Fibroblast of lung (primary cell): ENCODE measurements around the gene ALG13. TPM values are rescaled to one million over a fixed set of nuclear protein-coding genes. Genes with fewer than 3 reads are reported as not detected.

Source experiments
- DNase-seq, 2 donors: peaks; one replicate each; pipeline versions ENCODE4 v3.0.0 to v3.0.0-alpha.2; 2010; ENCODE audit warnings: low read depth in 2 of 2
- H2AFZ ChIP-seq: 2 replicates; pipeline ENCODE4 v1.5.1; 2012; ENCODE audit warnings: low read length, control low read depth, inconsistent platforms
- H3K27ac ChIP-seq: 2 replicates; pipeline ENCODE4 v1.5.1; 2011; ENCODE audit warnings: low read length, control low read depth; ENCODE audit not compliant: insufficient read depth
- H3K27me3 ChIP-seq: 2 replicates; pipeline ENCODE4 v1.5.1; 2011; ENCODE audit warnings: mild to moderate bottlenecking, low read length; ENCODE audit not compliant: control insufficient read depth, insufficient read depth
- H3K36me3 ChIP-seq: 2 replicates; pipeline ENCODE4 v1.5.1; 2011; ENCODE audit warnings: low read length; ENCODE audit not compliant: control insufficient read depth, insufficient read depth
- H3K4me1 ChIP-seq: 2 replicates; pipeline ENCODE4 v1.5.1; 2011; ENCODE audit warnings: low read length; ENCODE audit not compliant: control insufficient read depth, insufficient read depth; ENCODE audit errors: extremely low read depth
- H3K4me2 ChIP-seq: 2 replicates; pipeline ENCODE4 v1.5.1; 2011; ENCODE audit warnings: low read length, control low read depth; ENCODE audit not compliant: insufficient read depth; ENCODE audit errors: extremely low read depth
- H3K4me3 ChIP-seq, 4 experiments: fragments of 200-600 bp in 1 of 4; sonication (generic) in 1 of 4; replicated peaks in 1 of 4; 2 replicates each; pipeline ENCODE4 v1.5.1; 2011 to 2016; ENCODE audit warnings: low read length in 4 of 4, low read depth in 3 of 4, mild to moderate bottlenecking in 3 of 4, control low read depth in 2 of 4, inconsistent platforms in 1 of 4, mixed read lengths in 1 of 4; ENCODE audit not compliant: insufficient read depth in 1 of 4; ENCODE audit errors: control extremely low read depth in 1 of 4
- H3K79me2 ChIP-seq: 2 replicates; pipeline ENCODE4 v1.5.1; 2012; ENCODE audit warnings: mild to moderate bottlenecking, low read length, inconsistent platforms; ENCODE audit not compliant: control insufficient read depth, insufficient read depth
- H3K9ac ChIP-seq: 2 replicates; pipeline ENCODE4 v1.5.1; 2011; ENCODE audit warnings: mild to moderate bottlenecking, low read length, control low read depth; ENCODE audit not compliant: insufficient read depth
- H3K9me3 ChIP-seq: 2 replicates; pipeline ENCODE4 v1.5.1; 2012; ENCODE audit warnings: low read depth, low read length; ENCODE audit not compliant: control insufficient read depth, insufficient read depth
- H4K20me1 ChIP-seq: 2 replicates; pipeline ENCODE4 v1.5.1; 2011; ENCODE audit warnings: low read length; ENCODE audit not compliant: control insufficient read depth, insufficient read depth; ENCODE audit errors: extremely low read depth
- EZH2 ChIP-seq: IDR thresholded peaks from 2 replicates; pipeline ENCODE4 v1.5.1; 2012; ENCODE audit warnings: low read length, control low read depth, mild to moderate bottlenecking; ENCODE audit errors: missing control alignments
- polyA plus RNA-seq, 2 donors: library from polyadenylated mRNA; depleted of rRNA in 1 of 2; stranded (reverse) in 1 of 2; unstranded in 1 of 2; fragments of >200 nt; gene quantifications; 2 replicates each; pipeline ENCODE4 v1.2.1, GENCODE V29; 2011 to 2012; ENCODE audit warnings: missing spikeins in 1 of 2
- total RNA-seq: library from RNA; depleted of rRNA; stranded (reverse); fragments of >200 nt; gene quantifications from 2 replicates; pipeline ENCODE4 v1.2.1, GENCODE V29; 2014
- TF ChIP-seq, protein P1 (sequence below), 2 donors: IDR thresholded peaks in 1 of 2; conservative IDR thresholded peaks in 1 of 2; 1 replicate in 1 of 2; 2 replicates in 1 of 2; pipeline ENCODE4 v1.5.1; 2011 to 2012; ENCODE audit warnings: low read length in 2 of 2, control low read depth in 1 of 2, inconsistent platforms in 1 of 2, low read depth in 1 of 2, mild to moderate bottlenecking in 1 of 2

The ALG13 gene
- total and polyA plus RNA-seq, 2 donors (not counting 1 experiment from before 2014, with no cell fraction given), result 56.1 to 67.3 TPM

DNA sequence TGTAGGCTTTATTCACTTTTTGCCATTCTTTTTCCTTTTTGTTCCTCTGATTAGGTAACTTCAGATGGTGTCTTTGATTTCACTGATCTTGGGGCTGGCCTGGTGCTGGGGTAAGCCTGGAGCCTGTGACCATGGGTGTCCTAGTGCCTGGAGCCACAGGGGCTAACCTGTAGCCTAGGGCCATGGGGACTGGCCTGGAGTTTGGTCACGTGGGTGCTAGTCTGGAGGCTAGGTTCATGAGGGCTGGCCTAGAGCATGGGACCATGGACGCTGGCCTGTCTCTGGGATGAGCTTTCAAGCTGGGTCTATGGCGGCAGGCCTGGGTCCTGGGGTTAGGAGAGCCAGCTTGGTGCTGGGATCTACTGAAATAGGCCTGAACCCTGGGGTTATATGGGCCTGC is 32.2 kb upstream of the ALG13 start:
- H3K4me1 ChIP-seq, result no peaks in the 10 kb centered on the region
- no peak overlapping the region for H3K9ac ChIP-seq
- H3K79me2 ChIP-seq, result no peaks in the 10 kb centered on the region
- no peaks in the 10 kb centered on the region for H4K20me1 ChIP-seq
- no peak overlapping the region for H2AFZ ChIP-seq
- no peaks in the 10 kb centered on the region for H3K9me3 ChIP-seq
- DNase-seq, result no peak
- TF ChIP-seq, protein P1, sequence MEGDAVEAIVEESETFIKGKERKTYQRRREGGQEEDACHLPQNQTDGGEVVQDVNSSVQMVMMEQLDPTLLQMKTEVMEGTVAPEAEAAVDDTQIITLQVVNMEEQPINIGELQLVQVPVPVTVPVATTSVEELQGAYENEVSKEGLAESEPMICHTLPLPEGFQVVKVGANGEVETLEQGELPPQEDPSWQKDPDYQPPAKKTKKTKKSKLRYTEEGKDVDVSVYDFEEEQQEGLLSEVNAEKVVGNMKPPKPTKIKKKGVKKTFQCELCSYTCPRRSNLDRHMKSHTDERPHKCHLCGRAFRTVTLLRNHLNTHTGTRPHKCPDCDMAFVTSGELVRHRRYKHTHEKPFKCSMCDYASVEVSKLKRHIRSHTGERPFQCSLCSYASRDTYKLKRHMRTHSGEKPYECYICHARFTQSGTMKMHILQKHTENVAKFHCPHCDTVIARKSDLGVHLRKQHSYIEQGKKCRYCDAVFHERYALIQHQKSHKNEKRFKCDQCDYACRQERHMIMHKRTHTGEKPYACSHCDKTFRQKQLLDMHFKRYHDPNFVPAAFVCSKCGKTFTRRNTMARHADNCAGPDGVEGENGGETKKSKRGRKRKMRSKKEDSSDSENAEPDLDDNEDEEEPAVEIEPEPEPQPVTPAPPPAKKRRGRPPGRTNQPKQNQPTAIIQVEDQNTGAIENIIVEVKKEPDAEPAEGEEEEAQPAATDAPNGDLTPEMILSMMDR (conservative IDR thresholded peaks at IDR 0.05 in 1 of 2, IDR thresholded peaks at IDR 0.05 in 1 of 2; ENCODE audit: low read depth in 1 of 2, low read length in 2 of 2), result no peak
- TF ChIP-seq EZH2, result no peak
- H3K27me3 ChIP-seq, result no peaks in the 10 kb centered on the region
- no peak overlapping the region for H3K4me3 ChIP-seq
- no peak overlapping the region for H3K27ac ChIP-seq
- no peaks in the 10 kb centered on the region for H3K36me3 ChIP-seq
- H3K4me2 ChIP-seq, result no peak overlapping the region

DNA sequence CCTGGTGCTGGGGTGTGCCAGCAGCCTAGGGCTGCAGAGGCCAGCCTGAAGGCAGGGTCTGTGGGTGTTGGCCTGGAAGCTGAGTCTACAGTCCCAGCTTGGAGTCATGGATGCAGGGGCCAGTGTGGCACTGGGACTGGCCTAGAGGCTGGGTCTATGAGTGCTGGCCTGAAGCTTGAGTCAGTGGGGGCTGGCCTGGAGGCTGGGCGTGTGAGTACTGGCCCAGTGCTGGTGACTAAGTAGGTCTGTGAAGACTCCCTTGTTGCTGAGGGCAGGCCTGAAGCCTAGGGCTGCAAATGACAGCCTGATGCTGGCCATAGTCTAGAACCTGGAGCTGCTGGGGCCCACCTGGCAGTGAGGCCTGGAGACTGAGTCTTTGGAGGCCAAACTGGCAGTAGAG is 31.3 kb upstream of the ALG13 start:
- Histone ChIP-seq H3K36me3 (no peaks in the 10 kb centered on the region), H3K4me1 (no peaks in the 10 kb centered on the region), H3K27me3 (no peaks in the 10 kb centered on the region), H3K9me3 (no peaks in the 10 kb centered on the region), H3K4me3 (no peak overlapping the region), H4K20me1 (no peaks in the 10 kb centered on the region), H3K9ac (no peak overlapping the region), H3K79me2 (no peaks in the 10 kb centered on the region), H3K27ac (no peak overlapping the region), H3K4me2 (no peak overlapping the region), H2AFZ (no peak overlapping the region)
- TF ChIP-seq EZH2, result no peak
- TF ChIP-seq, protein P1 (conservative IDR thresholded peaks at IDR 0.05 in 1 of 2, IDR thresholded peaks at IDR 0.05 in 1 of 2; ENCODE audit: low read depth in 1 of 2, low read length in 2 of 2), result no peak
- DNase-seq, result no peak

DNA sequence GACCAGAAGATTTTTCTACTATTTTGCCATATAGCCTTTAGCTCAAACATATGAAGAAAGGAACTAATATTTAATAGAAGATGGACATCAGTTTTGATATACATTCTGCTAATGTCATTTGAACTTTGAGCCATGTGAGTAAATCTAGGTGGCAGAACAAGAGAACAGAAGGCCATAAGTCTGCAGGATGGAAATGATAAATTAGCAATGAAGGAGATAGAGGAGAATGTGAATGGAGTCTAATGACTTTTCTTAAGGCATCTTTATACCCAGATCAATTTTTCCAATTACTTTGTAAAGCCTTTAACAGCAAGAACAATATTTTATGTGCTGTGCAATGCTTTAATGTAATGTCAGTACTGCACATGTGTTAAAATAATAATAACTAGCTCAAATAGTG is 30.1 kb upstream of the ALG13 start:
- Histone ChIP-seq H3K9me3 (no peaks in the 10 kb centered on the region), H4K20me1 (no peaks in the 10 kb centered on the region)

More for the DNA sequence above, 30.1 kb upstream of the ALG13 start:
- no peak overlapping the region for H3K4me3 ChIP-seq
- DNase-seq, result no peak
- H3K4me2 ChIP-seq, result no peak overlapping the region
- no peaks in the 10 kb centered on the region for H3K4me1 ChIP-seq
- no peak overlapping the region for H2AFZ ChIP-seq
- no peaks in the 10 kb centered on the region for H3K36me3 ChIP-seq
- H3K27me3 ChIP-seq, result no peaks in the 10 kb centered on the region
- H3K79me2 ChIP-seq, result no peaks in the 10 kb centered on the region
- no peak overlapping the region for H3K27ac ChIP-seq
- no peak overlapping the region for H3K9ac ChIP-seq
- TF ChIP-seq, protein P1 (conservative IDR thresholded peaks at IDR 0.05 in 1 of 2, IDR thresholded peaks at IDR 0.05 in 1 of 2; ENCODE audit: low read depth in 1 of 2, low read length in 2 of 2), result no peak
- TF ChIP-seq EZH2, result no peak
